ENCODE results near the gene COTL1. TPM values are rescaled to one million over a fixed set of nuclear protein-coding genes. Genes with fewer than 3 reads are reported as not detected.

Gene COTL1
- total and polyA plus RNA-seq, 9 of the 15 experiments (the other 6 are each of a cell fraction or from before 2014, with no cell fraction given): 27.7 to 185 (median 72.5) TPM

DNA sequence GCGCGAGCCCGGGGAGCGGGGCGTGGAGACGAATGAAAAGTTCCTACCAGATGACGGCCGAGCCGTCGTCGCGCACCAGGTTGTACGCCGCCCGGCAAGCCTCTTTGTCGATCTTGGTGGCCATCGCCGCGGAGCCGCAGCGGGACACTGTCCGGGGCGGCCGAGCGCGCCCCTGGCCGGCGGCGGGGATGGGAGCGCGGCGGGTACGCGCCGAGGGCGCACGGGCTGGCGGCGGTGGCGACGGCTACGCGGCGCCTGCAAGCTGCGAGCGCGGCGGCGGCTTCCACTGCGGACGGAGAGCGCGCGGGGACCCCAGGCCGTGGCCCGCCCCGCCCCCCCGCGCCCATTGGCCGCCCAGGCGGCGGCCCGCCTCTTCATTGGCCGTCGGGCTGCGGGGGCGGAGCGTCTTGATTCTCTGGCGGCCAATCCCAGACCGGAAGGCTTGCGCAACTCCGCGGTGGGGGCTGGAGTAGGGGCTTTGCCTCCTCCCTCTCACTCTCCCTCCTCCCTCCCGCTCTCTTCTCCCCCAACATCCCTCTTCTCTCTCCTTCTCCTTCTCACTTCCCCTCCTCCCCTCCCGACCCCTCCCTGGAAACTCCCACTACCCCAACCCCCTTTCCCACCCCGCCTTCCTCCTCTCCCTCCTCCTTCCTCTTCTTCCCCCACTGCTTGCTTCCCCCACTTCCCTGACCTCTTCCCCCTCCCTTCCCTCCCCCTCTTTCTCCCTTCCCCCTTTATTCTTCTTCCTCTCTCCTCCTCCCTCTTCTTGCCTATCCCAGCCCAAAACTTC is at the start of gene COTL1 (continued):
- TF ChIP-seq DACH1 (IDR thresholded peaks at IDR 0.05; ENCODE audit: partially characterized antibody) (peak; percentile 80), JUN (IDR thresholded peaks at IDR 0.05; ENCODE audit: borderline replicate concordance, low read depth, low read length) (0 out of 2 replicates have a peak, but pooled peaks have one; percentile 9), JUN (CRISPR knock-in tag; IDR thresholded peaks at IDR 0.05; ENCODE audit: borderline replicate concordance) (no peak), PHB (CRISPR knock-in tag; IDR thresholded peaks at IDR 0.05) (no peak), FOXJ3 (CRISPR knock-in tag; IDR thresholded peaks at IDR 0.05) (no peak), ZNF586 (CRISPR knock-in tag; conservative IDR thresholded peaks at IDR 0.05) (no peak), HNRNPUL1 (IDR thresholded peaks at IDR 0.05; ENCODE audit: low read length) (no peak), ZFPM2 (CRISPR knock-in tag; IDR thresholded peaks at IDR 0.05) (no peak), ETV5 (CRISPR knock-in tag; IDR thresholded peaks at IDR 0.05; ENCODE audit: low read depth) (no peak), ILF3 (IDR thresholded peaks at IDR 0.05; ENCODE audit: borderline replicate concordance) (no peak), RBM17 (IDR thresholded peaks at IDR 0.05; ENCODE audit: borderline replicate concordance, low read depth, low read length) (no peak), RBM34 (IDR thresholded peaks at IDR 0.05; ENCODE audit: borderline replicate concordance, insufficient read depth, low read length) (no peak), BRCA1 (IDR thresholded peaks at IDR 0.05) (no peak), BRCA1 (CRISPR knock-in tag; IDR thresholded peaks at IDR 0.05) (no peak), PRMT5 (CRISPR knock-in tag; IDR thresholded peaks at IDR 0.05) (no peak), NR2C2 (CRISPR knock-in tag; IDR thresholded peaks at IDR 0.05) (no peak; the same call in 1 of the 2 replicates), NR2C2 (tag; IDR thresholded peaks at IDR 0.05) (peak; percentile 47), DPF2 (IDR thresholded peaks at IDR 0.05) (0 out of 2 replicates have a peak, but pooled peaks have one; percentile 4)
- TF ChIP-seq, protein P1, sequence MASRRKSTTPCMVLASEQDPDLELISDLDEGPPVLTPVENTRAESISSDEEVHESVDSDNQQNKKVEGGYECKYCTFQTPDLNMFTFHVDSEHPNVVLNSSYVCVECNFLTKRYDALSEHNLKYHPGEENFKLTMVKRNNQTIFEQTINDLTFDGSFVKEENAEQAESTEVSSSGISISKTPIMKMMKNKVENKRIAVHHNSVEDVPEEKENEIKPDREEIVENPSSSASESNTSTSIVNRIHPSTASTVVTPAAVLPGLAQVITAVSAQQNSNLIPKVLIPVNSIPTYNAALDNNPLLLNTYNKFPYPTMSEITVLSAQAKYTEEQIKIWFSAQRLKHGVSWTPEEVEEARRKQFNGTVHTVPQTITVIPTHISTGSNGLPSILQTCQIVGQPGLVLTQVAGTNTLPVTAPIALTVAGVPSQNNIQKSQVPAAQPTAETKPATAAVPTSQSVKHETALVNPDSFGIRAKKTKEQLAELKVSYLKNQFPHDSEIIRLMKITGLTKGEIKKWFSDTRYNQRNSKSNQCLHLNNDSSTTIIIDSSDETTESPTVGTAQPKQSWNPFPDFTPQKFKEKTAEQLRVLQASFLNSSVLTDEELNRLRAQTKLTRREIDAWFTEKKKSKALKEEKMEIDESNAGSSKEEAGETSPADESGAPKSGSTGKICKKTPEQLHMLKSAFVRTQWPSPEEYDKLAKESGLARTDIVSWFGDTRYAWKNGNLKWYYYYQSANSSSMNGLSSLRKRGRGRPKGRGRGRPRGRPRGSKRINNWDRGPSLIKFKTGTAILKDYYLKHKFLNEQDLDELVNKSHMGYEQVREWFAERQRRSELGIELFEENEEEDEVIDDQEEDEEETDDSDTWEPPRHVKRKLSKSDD (conservative IDR thresholded peaks at IDR 0.05; ENCODE audit: low read length): no peak
- TF ChIP-seq, protein P2, sequence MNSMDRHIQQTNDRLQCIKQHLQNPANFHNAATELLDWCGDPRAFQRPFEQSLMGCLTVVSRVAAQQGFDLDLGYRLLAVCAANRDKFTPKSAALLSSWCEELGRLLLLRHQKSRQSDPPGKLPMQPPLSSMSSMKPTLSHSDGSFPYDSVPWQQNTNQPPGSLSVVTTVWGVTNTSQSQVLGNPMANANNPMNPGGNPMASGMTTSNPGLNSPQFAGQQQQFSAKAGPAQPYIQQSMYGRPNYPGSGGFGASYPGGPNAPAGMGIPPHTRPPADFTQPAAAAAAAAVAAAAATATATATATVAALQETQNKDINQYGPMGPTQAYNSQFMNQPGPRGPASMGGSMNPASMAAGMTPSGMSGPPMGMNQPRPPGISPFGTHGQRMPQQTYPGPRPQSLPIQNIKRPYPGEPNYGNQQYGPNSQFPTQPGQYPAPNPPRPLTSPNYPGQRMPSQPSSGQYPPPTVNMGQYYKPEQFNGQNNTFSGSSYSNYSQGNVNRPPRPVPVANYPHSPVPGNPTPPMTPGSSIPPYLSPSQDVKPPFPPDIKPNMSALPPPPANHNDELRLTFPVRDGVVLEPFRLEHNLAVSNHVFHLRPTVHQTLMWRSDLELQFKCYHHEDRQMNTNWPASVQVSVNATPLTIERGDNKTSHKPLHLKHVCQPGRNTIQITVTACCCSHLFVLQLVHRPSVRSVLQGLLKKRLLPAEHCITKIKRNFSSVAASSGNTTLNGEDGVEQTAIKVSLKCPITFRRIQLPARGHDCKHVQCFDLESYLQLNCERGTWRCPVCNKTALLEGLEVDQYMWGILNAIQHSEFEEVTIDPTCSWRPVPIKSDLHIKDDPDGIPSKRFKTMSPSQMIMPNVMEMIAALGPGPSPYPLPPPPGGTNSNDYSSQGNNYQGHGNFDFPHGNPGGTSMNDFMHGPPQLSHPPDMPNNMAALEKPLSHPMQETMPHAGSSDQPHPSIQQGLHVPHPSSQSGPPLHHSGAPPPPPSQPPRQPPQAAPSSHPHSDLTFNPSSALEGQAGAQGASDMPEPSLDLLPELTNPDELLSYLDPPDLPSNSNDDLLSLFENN (IDR thresholded peaks at IDR 0.05; ENCODE audit: low read depth in 2 of 2, low read length in 2 of 2): no peak
- TF ChIP-seq, protein P3, sequence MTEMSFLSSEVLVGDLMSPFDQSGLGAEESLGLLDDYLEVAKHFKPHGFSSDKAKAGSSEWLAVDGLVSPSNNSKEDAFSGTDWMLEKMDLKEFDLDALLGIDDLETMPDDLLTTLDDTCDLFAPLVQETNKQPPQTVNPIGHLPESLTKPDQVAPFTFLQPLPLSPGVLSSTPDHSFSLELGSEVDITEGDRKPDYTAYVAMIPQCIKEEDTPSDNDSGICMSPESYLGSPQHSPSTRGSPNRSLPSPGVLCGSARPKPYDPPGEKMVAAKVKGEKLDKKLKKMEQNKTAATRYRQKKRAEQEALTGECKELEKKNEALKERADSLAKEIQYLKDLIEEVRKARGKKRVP (CRISPR knock-in tag; IDR thresholded peaks at IDR 0.05): peak; percentile 30; the same call in 1 of the 2 replicates

Data from K562 (cell line).